GM12892 (cell line): ENCODE results near the gene MEST.
"Not testable (repeated sequence)": the region's sequence is repeated elsewhere in the genome, so short reads cannot be mapped to it uniquely, and the experiment has no call there.

Experiments
- POLR2A ChIP-seq: IDR thresholded peaks from 2 replicates; pipeline ENCODE4 v1.6.1; 2011; ENCODE audit warnings: low read depth, low read length, control low read depth
- POLR2AphosphoS5 ChIP-seq: IDR thresholded peaks from 2 replicates; pipeline ENCODE4 v1.6.1; 2011; ENCODE audit warnings: low read depth, low read length, control low read depth

- not testable (repeated sequence) for TF ChIP-seq POLR2A, POLR2AphosphoS5
These were observed 20.2 kb downstream of the MEST start for GRCh38 chr7:130512038-130512437.
